SKM-1 (cell line): ENCODE results near the gene UAP1L1.
A peak's percentile ranks its signal among the peaks of the same experiment; 100 is the strongest.

ENCODE experiments used
- DNase-seq: peaks from one replicate; lab custom pipeline; 2025; ENCODE audit not compliant: unreplicated experiment; lab: John Stamatoyannopoulos, UW

The UAP1L1 gene

GRCh38 chr9:137129456-137130175 is 52.3 kb downstream of the UAP1L1 start:
- peak; percentile 82 for DNase-seq

GRCh38 chr9:137130176-137130755 is 52.9 kb downstream of the UAP1L1 start:
- no peak for DNase-seq
